NCI-H2196 (cell line): ENCODE measurements around the gene PLXNA2.

Source experiments
- DNase-seq: peaks from one replicate; lab custom pipeline; 2025; ENCODE audit not compliant: unreplicated experiment; lab: John Stamatoyannopoulos, UW

PLXNA2 gene

DNA sequence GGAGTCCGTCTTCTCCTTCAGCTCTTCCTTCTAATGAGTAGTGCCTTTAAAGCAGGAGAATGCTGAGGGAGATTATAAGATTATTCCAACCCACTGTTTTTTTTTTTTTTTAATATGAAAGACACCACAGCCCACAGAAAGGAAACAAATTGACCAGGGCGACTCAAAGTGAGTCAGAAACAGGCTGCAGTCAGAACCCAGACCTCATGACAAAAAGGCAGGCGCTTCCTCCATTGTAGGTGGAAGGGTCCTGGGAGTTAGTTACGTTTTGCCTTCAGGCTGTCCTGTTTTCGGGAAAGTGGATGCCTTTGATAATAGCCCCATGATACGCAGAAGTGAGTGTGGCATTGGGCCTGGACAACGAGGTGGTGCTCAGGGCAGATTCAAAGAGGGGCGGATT is 21.0 kb downstream of the PLXNA2 start:
- no peak for DNase-seq

DNA sequence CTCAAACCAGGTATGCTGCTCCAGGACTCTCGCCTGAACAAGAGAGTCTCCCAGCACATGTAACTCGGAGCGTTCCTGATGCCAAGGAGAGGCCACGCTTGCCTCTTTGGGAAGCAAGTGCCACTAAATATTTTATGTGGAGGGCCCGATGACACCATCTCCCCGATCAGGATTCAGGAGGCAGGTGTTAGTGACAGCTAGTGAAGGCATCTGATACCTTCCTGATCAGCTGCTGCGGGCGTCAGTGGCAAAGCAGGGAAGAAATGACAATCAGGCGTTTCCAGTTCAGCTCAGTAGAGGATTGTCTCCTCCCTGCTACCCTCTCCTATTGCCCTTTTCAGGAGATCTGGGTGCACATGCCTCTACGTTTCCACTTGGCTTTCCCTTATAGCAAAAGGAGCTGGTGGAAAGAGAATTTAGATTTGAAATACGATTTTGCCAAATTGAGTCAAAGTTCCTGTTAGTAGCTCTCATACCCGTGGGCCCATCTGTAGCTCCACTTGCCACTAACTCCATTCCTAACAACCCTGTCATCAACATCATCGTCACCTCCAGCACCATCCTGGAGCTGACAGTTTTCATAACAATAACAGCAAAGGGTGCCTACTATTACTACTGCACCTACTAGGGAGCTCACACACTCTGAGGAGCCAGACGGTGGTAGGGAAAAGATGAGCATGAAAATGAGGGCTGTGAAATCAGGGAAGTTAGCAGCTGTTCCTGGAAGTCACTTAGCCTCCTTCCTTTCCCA is 21.6 kb downstream of the PLXNA2 start:
- DNase-seq: no peak

DNA sequence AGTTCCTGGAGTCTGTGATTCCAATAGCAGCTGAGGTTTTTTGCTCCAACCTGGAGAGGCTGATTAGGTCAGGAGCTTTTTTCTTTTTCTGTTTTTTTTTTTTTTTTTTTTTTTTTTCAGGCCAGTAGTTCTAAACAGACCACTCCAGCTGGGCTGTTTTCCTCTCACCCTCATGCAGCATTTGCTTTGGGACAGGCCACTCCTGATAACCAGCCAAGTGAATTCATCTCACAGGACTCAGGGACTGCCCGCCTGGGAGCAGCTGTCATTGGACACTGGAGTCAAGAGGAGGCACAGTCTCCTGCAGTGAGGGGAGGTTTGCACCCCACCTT is 22.9 kb downstream of the PLXNA2 start:
- no peak for DNase-seq

DNA sequence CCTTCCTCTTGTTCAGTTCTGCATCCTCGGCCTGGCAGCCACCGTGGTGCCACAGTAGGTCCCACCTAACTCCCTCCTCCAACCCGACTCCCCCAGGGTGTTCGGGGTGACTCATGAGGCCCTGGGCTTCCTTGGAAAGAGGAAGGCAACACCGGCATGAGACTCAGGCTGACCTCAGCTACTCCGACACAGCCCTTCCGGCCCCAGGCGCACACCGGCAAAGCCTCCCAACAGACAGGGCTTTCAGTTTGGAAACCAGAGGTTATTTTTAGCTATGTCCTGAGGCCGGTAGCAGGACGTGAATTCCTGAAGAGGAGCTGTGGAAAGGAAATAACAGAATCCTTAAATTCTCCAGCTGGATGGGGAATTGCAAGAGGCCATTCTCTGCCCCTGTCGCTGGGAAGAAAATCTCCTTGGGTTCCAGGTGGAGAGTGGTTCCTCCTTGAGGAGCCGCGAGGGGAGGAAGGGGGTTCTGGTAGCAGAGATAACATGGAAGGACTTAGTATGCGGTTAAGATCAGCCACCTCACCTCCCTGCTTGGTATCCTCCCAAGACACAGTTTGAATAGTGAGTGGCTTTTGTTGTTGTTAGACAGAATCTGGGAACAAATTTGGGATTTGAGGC is 24.4 kb downstream of the PLXNA2 start:
- no peak for DNase-seq

DNA sequence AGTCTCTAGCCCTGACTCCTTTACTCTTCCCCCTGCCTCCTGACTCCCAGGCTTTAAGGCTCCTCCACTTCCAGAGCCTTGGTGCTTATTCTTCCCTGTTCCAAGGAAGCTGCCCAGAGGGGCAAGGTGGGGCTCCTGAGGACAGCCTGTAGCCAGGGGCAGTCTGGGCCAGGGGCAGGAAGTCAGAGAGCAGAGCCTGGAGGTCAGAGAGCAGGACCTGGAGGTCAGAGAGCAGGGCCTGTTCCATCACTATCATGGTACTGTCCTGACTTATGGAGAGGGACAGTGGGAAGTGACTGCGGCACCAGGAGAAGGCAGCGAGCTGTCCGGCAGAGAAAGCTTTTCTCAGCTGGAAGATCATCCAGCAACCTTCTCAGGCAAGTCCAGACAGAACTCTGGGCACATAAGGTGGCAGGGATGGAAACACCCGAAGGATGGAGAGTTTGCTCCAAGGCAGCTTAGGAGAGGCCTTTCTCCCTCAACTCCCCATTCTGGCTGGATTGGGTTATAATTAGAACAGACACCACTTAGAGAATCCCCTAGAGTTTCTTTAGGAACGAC is 25.0 kb downstream of the PLXNA2 start:
- DNase-seq: no peak

DNA sequence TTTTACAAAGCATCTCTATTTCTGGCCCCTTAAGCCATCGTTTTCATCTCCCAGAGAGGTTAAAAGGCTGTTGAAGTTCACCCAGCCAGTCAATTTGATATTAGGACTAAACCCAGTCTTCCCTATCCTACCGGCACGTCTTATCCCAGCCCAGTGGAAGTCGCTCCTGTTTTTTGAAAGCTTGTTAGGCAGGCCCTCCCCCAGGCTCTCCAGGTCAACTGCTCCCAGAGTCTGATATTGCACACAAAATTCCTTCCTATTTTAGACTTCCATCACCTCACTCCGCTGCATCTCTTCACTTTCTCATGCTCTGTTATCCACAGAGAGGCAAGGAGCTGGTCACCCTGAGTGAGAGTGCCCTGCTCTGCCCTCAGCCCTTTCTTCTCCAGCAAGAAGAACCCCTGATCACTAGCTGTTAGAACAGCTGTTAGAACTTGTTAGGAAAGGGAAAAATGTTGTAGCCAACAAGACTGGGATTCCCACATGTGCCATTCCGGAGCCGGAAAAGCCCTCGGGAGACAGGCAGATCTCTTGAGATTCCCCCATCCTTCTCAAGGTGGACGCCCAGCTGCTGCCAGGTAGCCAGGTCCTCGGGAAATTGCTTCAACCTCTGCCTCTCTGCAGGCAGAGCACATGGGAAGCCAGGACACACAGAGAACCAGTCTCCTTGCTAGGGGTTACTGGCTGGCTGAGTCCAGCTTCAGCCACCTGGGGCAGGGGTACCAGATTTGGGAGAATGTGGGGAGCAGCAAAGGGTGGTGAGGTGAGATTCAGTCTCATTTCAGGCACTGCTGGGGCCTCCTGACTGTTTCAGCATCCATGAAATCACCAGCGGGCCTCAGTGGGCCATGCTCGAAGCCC is 25.7 kb downstream of the PLXNA2 start:
- no peak for DNase-seq

DNA sequence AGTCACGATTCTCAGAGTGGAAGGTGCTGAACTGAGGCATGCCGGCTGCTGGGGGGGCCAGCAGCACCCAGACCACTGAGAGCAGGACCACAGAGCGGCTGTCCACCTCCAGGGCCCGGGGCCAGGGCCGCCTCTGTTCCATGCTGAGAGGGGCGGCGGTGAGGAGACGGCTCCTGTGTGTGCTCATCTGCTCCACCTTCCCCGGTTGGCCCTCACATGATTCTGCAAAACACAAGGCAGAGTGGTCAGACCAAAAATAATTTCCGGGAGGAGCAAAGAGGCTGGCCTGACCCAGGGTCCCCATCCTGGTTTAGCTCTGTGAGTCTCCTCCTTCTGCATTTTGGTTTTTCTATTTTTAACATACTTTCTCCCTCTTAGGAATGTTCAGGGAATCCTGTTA is 26.4 kb downstream of the PLXNA2 start:
- no peak for DNase-seq

DNA sequence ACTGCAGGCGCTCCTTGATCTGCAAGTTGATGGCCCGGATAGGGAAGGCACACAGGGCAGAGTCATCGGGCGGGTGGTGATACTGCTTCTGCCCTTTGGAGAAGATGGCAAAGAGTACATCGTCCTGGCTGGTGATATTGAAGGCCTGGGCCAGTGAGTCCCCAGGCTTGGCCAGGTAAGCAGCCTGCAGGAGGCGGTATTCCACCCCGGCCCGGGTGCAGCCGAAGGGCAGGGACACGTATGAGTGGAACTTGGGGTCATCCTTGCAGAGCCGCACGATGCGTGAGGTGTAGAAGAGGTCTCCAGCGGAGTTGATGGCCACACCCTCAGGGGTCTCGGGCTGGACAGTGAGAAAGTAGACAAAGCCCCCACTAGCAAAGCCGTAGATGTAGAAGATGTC is 27.4 kb downstream of the PLXNA2 start:
- DNase-seq: no peak

DNA sequence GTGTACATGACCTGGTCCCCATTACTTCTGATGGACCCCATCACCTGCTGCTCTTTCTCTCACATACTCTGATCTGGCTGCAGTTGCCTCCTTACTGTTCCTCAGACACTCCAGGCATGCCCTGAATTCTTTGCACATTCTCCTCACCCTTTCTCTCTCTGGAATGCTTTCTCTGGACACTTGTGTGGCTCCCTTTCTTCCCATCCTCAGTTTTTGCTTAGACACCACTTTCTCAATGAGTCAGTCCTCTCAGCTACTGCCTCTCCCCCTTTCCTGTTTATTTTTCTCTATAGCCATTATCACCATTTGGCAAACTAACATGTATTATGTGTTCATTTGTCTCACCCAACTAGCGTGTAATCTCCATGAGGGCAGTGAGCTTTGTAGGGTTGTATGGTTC is 28.1 kb downstream of the PLXNA2 start:
- no peak for DNase-seq

DNA sequence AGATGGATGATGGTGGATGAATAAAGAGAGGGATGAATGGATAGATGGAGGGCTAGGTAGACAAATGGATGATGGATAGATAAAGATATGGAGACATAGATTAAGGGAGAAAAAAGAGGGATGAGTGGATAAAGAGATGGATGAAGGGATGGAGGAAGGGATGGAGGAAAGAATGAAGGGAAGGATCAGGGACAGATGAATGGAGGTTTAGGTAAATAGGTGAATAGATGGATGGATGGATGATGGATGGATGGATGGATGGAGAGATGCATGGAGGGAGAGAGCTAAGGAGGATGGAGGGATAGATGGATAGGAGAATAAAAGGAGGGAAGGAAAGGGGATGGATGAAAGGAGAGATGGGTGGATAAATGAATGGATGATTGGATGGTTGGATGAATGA is 28.8 kb downstream of the PLXNA2 start:
- DNase-seq: no peak

DNA sequence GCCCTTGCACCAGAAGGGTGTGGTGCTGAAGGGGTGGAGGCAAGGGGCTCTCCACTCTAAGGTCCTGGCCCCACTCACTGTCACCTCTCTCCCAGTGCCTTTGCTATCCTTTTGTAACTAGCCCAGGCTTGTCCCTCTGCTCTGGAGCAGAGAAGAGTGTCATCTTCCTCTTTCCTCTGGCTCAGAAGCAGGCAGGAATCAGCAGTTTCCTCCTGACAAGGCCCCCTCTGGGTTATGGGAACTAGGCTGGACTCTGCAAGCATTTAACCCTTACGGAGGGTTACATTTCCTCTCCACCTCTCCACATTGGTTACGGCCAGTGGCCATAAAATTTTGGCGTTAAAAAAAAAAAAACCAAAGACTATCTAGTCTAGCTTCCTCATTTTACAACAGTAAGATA is 30.4 kb downstream of the PLXNA2 start:
- no peak for DNase-seq

DNA sequence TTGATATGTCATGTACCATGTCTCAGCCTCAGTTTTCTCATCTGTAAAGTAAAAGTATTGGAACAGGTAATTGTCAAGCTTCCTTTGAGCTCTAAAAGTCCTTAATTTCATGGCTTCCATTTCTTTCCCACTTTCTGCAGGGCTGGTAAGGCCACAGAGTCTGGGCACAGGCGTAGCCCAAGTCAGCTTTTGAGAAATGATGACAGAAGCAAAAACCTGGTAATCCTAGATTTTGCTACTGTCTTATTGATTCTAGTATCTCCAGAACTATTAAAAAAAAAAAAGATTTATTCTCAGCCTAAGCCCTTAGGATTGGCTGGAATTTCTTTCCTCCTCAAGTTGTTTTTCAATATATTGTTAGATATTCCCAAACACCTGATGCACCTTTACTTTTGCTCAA is 31.3 kb downstream of the PLXNA2 start:
- no peak for DNase-seq

DNA sequence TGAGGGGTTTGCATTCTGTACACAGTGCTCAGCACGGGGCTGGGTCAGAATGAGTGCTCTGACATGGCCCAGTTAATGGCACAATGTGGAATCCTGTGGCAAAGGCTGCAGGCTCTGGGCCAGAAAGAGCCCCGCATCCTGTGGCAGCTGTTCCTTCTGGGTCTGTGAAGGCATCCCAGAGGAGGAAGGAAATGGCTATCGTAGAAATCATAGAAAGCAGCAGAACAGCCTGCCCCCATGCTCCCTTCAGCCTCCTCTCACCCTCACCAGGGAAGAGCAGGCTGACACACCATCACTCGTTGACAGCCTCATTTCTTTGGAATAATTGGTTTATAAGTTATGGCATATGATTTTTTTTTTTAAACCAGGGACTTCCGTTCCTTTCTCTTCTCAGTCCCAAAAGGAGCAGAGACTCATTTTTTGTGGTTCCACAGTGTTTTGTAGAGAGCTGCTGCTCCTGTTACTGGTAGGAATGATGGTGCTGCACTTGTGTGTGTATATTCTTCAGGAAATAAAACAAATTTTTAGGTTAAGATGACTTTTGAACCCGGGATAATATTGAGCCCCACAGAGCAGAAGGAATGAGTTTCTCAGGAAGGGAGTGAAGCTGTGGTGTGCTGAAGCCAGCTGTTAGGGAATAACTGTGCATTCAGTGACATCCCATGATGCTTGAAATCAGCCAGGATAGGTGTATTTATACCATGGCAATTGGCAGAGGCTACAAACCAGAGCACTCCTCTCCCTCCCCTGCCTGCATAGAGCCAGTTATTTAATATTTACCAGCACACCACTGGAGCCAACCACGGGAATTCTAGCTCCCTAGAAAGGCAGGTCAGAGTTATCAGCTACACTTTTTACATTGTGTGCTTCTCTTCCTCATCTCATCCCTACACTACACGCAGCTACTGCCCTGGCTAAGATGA is 32.0 kb downstream of the PLXNA2 start:
- DNase-seq: no peak

DNA sequence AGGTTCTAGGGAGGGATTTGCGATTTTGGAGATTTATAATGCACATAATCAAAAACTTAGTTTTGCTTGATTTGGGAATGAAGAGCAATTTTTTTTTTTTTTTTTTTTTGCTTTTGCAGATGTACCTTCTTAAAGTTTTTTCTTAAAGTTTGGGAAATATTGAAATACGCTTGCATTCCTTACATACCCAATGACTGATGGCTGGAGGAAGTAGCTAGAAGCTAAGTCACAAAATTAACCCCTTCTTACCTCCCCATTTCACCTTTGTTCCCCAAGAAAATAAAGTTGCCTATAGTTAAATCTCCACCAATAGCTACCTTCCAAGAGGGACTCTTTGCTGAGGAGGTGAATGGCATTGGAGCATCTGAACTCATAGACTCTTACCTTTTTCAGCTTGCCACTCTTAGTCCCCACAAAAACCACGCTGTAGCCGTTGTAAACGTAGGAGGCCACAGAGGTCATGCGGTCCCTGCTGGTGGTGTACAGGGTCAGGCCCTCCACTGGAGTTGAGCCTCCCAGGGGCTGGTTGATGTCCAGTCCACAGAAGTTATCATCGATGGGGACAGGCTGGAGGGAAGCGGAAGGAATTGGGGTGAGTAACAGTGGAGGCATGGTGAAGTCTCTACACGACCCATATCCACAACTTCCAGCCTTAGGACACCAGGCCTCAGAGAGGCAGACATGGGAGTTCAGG is 34.1 kb downstream of the PLXNA2 start:
- DNase-seq: no peak

DNA sequence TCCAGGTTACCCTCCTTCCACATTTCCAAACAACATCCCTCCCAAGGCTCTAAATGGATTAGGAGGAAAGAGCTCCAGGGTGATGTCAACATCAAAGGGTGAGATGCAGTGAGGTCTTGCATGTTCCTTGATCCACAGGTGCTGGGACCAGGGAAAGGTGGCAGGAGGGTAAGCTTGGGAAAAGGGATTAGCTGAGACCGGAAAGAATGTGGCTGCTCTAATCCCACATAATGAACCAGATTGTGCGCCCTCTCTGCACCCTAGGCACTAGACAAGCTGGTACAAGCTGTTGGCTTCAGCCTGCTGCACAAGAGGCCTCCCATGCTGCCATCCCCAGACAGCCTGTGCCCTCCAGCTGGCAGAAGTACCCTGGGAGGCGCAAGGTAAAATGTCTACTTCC is 34.9 kb downstream of the PLXNA2 start:
- DNase-seq: no peak

DNA sequence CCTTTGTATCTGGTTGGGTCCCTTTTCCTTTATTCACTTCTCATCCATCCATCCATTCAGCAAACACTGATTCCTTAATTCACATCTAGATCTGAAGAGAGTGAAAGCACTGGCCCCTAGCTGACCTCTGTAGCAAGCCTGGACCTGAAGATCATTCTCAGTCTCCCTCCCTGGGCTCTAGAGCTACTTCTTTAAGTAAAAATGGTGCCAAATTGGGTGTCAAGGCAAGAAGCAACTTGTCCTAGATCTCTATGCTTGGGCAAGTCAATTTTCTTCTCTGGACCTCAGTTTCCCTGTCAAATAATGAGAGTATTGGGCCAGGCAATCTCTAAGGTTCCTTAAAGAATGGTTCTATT is 36.1 kb downstream of the PLXNA2 start:
- no peak for DNase-seq

DNA sequence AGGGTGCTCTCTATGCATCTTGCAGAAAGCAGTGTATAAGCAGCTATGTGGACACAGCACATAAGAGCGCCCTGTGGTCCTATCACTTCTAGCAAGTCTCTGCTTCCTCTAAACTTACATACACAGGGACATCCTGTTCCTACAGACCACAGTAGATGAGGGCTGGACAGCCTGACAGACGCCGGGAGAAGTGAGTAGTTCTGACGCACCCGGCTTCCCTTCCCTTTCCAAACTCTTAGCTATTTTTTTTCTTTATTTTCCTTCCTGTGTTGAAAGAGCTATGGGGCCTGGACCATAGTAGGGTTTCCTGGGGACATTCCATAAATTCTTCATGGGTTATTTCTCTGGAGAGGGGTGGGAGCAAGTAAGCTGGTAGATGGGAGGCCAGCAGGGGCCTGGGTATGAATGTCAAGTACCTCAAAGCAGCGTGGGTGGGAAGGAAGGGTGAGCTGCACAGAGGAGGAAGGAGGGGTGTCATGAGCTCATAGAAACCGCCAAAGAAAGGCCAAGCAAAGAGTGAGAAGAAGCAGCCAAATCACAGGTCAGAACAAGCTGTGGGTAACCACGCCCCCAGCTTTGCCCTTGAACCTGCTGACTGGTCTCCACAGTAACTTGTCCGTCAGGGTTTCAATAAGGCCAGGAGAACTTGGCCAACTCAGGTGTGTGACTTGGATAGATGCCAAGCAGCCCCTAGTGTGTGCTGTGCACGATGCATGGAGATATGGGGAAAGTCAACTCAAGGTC is 36.6 kb downstream of the PLXNA2 start:
- peak; percentile 14 for DNase-seq

DNA sequence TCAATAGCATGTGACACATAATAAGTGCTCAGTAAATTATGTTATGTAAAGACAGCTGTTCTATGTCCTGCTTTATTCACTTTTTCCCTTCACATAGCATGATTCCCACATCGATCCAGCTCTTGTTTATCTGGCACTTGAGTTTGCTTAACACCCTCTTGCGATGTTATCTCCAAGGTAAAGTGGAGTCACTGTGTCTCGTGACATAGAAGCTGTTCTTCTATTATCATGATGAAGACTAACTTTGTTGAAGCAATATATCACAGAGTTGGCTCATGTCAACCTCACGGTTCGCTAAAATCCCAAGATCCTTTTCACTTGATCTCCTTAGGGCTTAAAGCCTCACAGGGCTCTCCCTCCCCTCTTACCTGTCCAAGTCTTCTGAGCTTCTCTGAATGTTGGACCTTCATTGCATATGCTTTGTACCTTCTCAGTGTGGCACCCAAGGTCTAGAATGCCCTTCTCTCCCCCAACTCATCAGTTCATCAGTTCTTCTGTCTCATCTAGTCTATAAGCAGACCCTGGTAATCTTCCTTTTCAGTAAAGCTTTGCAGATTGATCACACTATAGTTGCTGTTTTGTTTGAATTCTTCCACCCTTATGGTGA is 38.0 kb downstream of the PLXNA2 start:
- no peak for DNase-seq
